Measurements from ENCODE around the gene MYO1E.
"Not testable (repeated sequence)": the region's sequence is repeated elsewhere in the genome, so short reads cannot be mapped to it uniquely, and the experiment has no call there.

The MYO1E gene

GRCh38 chr15:59347915-59348314 is 24.8 kb downstream of the MYO1E start:
- DNase-seq = no peak

GRCh38 chr15:59346951-59347350 is 25.7 kb downstream of the MYO1E start:
- DNase-seq = no peak

GRCh38 chr15:59345326-59345725 is 27.3 kb downstream of the MYO1E start:
- DNase-seq = no peak

- no peak for DNase-seq
Observed at GRCh38 chr15:59344311-59344710, 28.4 kb downstream of the MYO1E start.

- no peak for DNase-seq
Observed at GRCh38 chr15:59340325-59340724, 32.3 kb downstream of the MYO1E start.

GRCh38 chr15:59339252-59339672 is 33.4 kb downstream of the MYO1E start:
- no peak for DNase-seq

GRCh38 chr15:59338414-59338813 is 34.3 kb downstream of the MYO1E start:
- no peak for DNase-seq

- DNase-seq = not testable (repeated sequence)
Observed at GRCh38 chr15:59336725-59337124, 35.9 kb downstream of the MYO1E start.

GRCh38 chr15:59335207-59335786 is 37.4 kb downstream of the MYO1E start:
- DNase-seq = no peak

GRCh38 chr15:59334076-59334415 is 38.6 kb downstream of the MYO1E start:
- no peak for DNase-seq

GRCh38 chr15:59333401-59334075 is 39.1 kb downstream of the MYO1E start:
- DNase-seq = no peak

GRCh38 chr15:59332009-59332408 is 40.7 kb downstream of the MYO1E start:
- no peak for DNase-seq

GRCh38 chr15:59330649-59331048 is 42.0 kb downstream of the MYO1E start:
- DNase-seq = no peak

- DNase-seq = no peak
Observed at GRCh38 chr15:59329570-59330350, 42.9 kb downstream of the MYO1E start.

- DNase-seq = no peak
Observed at GRCh38 chr15:59329091-59329490, 43.6 kb downstream of the MYO1E start.

- DNase-seq = no peak
Observed at GRCh38 chr15:59327942-59328341, 44.7 kb downstream of the MYO1E start.

GRCh38 chr15:59326856-59327255 is 45.8 kb downstream of the MYO1E start:
- no peak for DNase-seq

- no peak for DNase-seq
Observed at GRCh38 chr15:59322056-59322759, 50.5 kb downstream of the MYO1E start.

GRCh38 chr15:59321000-59321689 is 51.5 kb downstream of the MYO1E start:
- DNase-seq = no peak

- DNase-seq = no peak
Observed at GRCh38 chr15:59317211-59317610, 55.5 kb downstream of the MYO1E start.

GRCh38 chr15:59315914-59316451 is 56.7 kb downstream of the MYO1E start:
- no peak for DNase-seq

GRCh38 chr15:59313641-59314332 is 58.9 kb downstream of the MYO1E start:
- no peak for DNase-seq

Measured in stimulated activated CD4-positive, alpha-beta T cell treated with anti-CD3 and anti-CD28 coated beads, Interleukin-4, amount 100 ng/mL, for 24 hours (primary cell).